Epithelial cell of prostate (primary cell): ENCODE data around the gene SMAP2.

Source experiments
- DNase-seq: peaks from one replicate; pipeline ENCODE4 v3.0.0-alpha.2; 2011; ENCODE audit warnings: low read depth, low spot score
- H3K27ac ChIP-seq: fragments of 450-650 bp; 2 replicates; pipeline ENCODE4 v1.5.1; 2017; ENCODE audit warnings: mild to moderate bottlenecking

The SMAP2 gene

GRCh38 chr1:40454873-40455272 lies 81.3 kb downstream of the SMAP2 start:
- DNase-seq: no peak
- H3K27ac ChIP-seq: no peak overlapping the region

DNA sequence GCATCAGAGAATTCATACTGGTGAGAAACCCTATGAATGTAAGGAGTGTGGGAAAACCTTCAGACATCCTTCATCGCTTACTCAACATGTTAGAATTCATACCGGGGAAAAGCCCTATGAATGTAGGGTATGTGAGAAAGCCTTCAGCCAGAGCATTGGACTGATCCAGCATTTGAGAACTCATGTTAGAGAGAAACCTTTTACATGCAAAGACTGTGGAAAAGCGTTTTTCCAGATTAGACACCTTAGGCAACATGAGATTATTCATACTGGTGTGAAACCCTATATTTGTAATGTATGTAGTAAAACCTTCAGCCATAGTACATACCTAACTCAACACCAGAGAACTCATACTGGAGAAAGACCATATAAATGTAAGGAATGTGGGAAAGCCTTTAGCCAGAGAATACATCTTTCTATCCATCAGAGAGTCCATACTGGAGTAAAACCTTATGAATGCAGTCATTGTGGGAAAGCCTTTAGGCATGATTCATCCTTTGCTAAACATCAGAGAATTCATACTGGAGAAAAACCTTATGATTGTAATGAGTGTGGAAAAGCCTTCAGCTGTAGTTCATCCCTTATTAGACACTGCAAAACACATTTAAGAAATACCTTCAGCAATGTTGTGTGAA lies 89.5 kb downstream of the SMAP2 start:
- DNase-seq: no peak
- H3K27ac ChIP-seq: no peak overlapping the region

DNA sequence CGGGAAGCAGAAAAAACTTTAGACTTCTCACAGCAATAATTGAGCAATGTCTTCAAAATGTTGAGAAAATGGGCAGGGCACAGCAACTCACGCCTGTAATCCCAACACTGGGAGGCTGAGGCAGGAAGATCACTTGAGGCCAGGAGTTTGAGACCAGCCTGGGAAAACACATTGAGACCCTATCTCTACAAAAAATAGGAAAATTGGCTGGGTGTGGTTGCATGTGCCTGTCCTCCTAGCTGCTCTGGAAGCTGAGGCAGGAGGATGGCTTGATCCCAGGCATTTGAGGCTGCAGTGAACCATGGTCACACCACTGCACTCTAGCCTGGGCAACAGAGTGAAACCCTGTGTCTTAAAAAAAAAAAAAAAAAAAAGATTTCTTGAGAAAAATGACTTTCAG lies 95.8 kb downstream of the SMAP2 start:
- DNase-seq: no peak
- no peak overlapping the region for H3K27ac ChIP-seq
